Gastrocnemius medialis (tissue), 4 donors: ENCODE measurements around the gene PRRT2.

Experiments used
- CTCF ChIP-seq, 5 experiments: fragments of 450-650 bp in 3 of 5; fragments of 200-600 bp in 2 of 5; sonication (generic) in 2 of 5; IDR thresholded peaks in 4 of 5; conservative IDR thresholded peaks in 1 of 5; 1 replicate in 4 of 5; 2 replicates in 1 of 5; pipeline ENCODE4 v1.5.1; 2016 to 2019; ENCODE audit warnings: antibody characterized with exemption in 5 of 5, mild to moderate bottlenecking in 3 of 5, moderate library complexity in 3 of 5
- POLR2A ChIP-seq, 2 donors: fragments of 450-650 bp; IDR thresholded peaks; one replicate each; pipeline ENCODE4 v1.6.1; 2017; ENCODE audit warnings: antibody characterized with exemption in 2 of 2, mild to moderate bottlenecking in 2 of 2, moderate library complexity in 2 of 2

GRCh38 chr16:29812754-29813643, 1.0 kb downstream of the PRRT2 start:
- TF ChIP-seq POLR2A (IDR thresholded peaks at IDR 0.05) = no peak
- TF ChIP-seq CTCF (IDR thresholded peaks at IDR 0.05 in 4 of 5, conservative IDR thresholded peaks at IDR 0.05 in 1 of 5) = no peak
